ENCODE measurements around the gene OPN1MW.
"Not testable (repeated sequence)": the region's sequence is repeated elsewhere in the genome, so short reads cannot be mapped to it uniquely, and the experiment has no call there.

OPN1MW gene

GRCh38 chrX:154211499-154211898, 29.1 kb downstream of the OPN1MW start:
- not testable (repeated sequence) for DNase-seq

GRCh38 chrX:154219456-154219855, 37.1 kb downstream of the OPN1MW start, which contains the start of gene OPN1MW2:
OPN1MW2 (plus strand) TSS chrX:154219756; CDS start chrX:154219816, 60 bp downstream.
- not testable (repeated sequence) for DNase-seq

GRCh38 chrX:154225292-154225691, 42.9 kb downstream of the OPN1MW start:
- DNase-seq, result not testable (repeated sequence)

GRCh38 chrX:154226706-154227105, 44.3 kb downstream of the OPN1MW start:
- DNase-seq, result not testable (repeated sequence)

- DNase-seq, result not testable (repeated sequence)
Measured at GRCh38 chrX:154231443-154231842, 49.0 kb downstream of the OPN1MW start.

GRCh38 chrX:154233620-154234019, 51.2 kb downstream of the OPN1MW start:
- DNase-seq, result not testable (repeated sequence)

- DNase-seq, result not testable (repeated sequence)
Measured at GRCh38 chrX:154238939-154239559, 56.7 kb downstream of the OPN1MW start.

- DNase-seq, result not testable (repeated sequence)
Measured at GRCh38 chrX:154239982-154240503, 57.6 kb downstream of the OPN1MW start.

Data from NCI-H345 (cell line).